K562 (cell line): Measurements from ENCODE around the gene IRS2. TPM values are rescaled to one million over a fixed set of nuclear protein-coding genes. Genes with fewer than 3 reads are reported as not detected.

Source experiments
- ATAC-seq: fragments of 200-7000 bp; cut with Tn5 transposase; 3 replicates; pipeline ENCODE4 v1.9.1; 2020; ENCODE audit warnings: moderate library complexity
- BruUV-seq: library from RNA; stranded (reverse); fragments of 400-500 nt; replicated peaks from 2 replicates; lab custom pipeline; 2021; lab: Mats Ljungman, UMichigan
- CTCF ChIA-PET: fragments of 300-600 bp; formaldehyde crosslinking; extraction: SDS; loops from one replicate; lab custom pipeline; 2021; ENCODE audit warnings: low intra/inter-chr PET ratio; lab: Yijun Ruan, JAX
- POLR2A ChIA-PET: fragments of 300-600, 350-650 bp; sonication (Branson Sonifier 250); formaldehyde crosslinking; extraction: SDS; loops from one replicate; lab custom pipeline; 2021; ENCODE audit warnings: antibody characterized with exemption, inconsistent platforms; lab: Yijun Ruan, JAX
- DNase-seq, 4 experiments: peaks; one replicate each; pipeline versions ENCODE4 v3.0.0 to v3.0.0-alpha.2; 2011 to 2018; ENCODE audit warnings: low spot score in 3 of 4, mixed read lengths in 3 of 4; ENCODE audit errors: extremely low read depth in 1 of 4
- FAIRE-seq: peaks from 2 replicates; lab custom pipeline; 2011; peaks lifted over from hg19 to GRCh38; lab: Jason Lieb, UNC
- H2AFZ ChIP-seq: 2 replicates; pipeline ENCODE4 v1.6.0; 2011; ENCODE audit warnings: low read depth, low read length, control low read depth, inconsistent platforms
- H3K27ac ChIP-seq: fragments of 200-600 bp; 3 replicates; pipeline ENCODE4 v1.8.0; 2011; ENCODE audit warnings: low read depth, mild to moderate bottlenecking, control low read depth, inconsistent platforms, low read length, moderate library complexity, mixed read lengths; ENCODE audit errors: extremely low read depth
- H3K27me3 ChIP-seq, 2 experiments: fragments of 300-600 bp in 1 of 2; 2 replicates in 1 of 2; 3 replicates in 1 of 2; pipeline versions ENCODE4 v1.6.0 to v1.8.0; 2011; ENCODE audit warnings: inconsistent platforms in 2 of 2, low read length in 2 of 2, mild to moderate bottlenecking in 1 of 2, mixed read lengths in 1 of 2, moderate library complexity in 1 of 2; ENCODE audit not compliant: control insufficient read depth in 2 of 2, insufficient read depth in 2 of 2
- H3K36me3 ChIP-seq: fragments of 300-600 bp; 3 replicates; pipeline ENCODE4 v1.8.0; 2011; ENCODE audit warnings: mild to moderate bottlenecking, low read length, inconsistent platforms; ENCODE audit not compliant: control insufficient read depth, insufficient read depth
- H3K4me1 ChIP-seq, 2 experiments: fragments of 200-600 bp in 1 of 2; replicated peaks in 1 of 2; 2 replicates in 1 of 2; 3 replicates in 1 of 2; pipeline versions ENCODE4 v1.5.1 to v1.8.0; 2011; ENCODE audit warnings: inconsistent platforms in 2 of 2, low read length in 2 of 2, mild to moderate bottlenecking in 1 of 2, mixed read lengths in 1 of 2, moderate library complexity in 1 of 2; ENCODE audit not compliant: control insufficient read depth in 2 of 2, insufficient read depth in 2 of 2
- H3K4me2 ChIP-seq: 2 replicates; pipeline ENCODE4 v1.6.1; 2011; ENCODE audit warnings: low read length, control low read depth, inconsistent platforms, mixed read lengths; ENCODE audit not compliant: insufficient read depth
- H3K4me3 ChIP-seq: fragments of 200-600 bp; sonication (generic), shearing (Covaris generic); 2 replicates; pipeline ENCODE4 v1.5.1; 2016; ENCODE audit warnings: control low read depth, inconsistent platforms
- H3K79me2 ChIP-seq: fragments of 200-600 bp; 3 replicates; pipeline ENCODE4 v1.8.0; 2011; ENCODE audit warnings: low read length, inconsistent platforms; ENCODE audit not compliant: control insufficient read depth, insufficient read depth
- H3K9ac ChIP-seq, 2 experiments: 2 replicates each; pipeline versions ENCODE4 v1.6.0 to v1.6.1; 2011; ENCODE audit warnings: low read depth in 2 of 2, low read length in 2 of 2, control low read depth in 1 of 2, inconsistent platforms in 1 of 2, mild to moderate bottlenecking in 1 of 2, mixed read lengths in 1 of 2; ENCODE audit not compliant: insufficient read depth in 1 of 2
- H3K9me1 ChIP-seq: one replicate; pipeline ENCODE4 v1.6.0; 2011; ENCODE audit warnings: inconsistent platforms, mild to moderate bottlenecking, low read length, moderate library complexity; ENCODE audit not compliant: control insufficient read depth, insufficient read depth
- H3K9me3 ChIP-seq: replicated peaks from 2 replicates; pipeline ENCODE4 v1.5.1; 2011; ENCODE audit warnings: low read depth, low read length, inconsistent platforms; ENCODE audit not compliant: control insufficient read depth, insufficient read depth
- H4K20me1 ChIP-seq: replicated peaks from 2 replicates; pipeline ENCODE4 v1.6.1; 2011; ENCODE audit warnings: low read length, inconsistent platforms, mixed read lengths; ENCODE audit not compliant: control insufficient read depth, insufficient read depth
- CTBP1 ChIP-seq: fragments of 450-650 bp; IDR thresholded peaks from 2 replicates; pipeline ENCODE4 v1.6.1; 2016; ENCODE audit warnings: borderline replicate concordance
- KDM1A ChIP-seq, 2 experiments: fragments of 450-650 bp; IDR thresholded peaks; 2 replicates each; pipeline ENCODE4 v1.6.1; 2016; ENCODE audit warnings: mild to moderate bottlenecking in 2 of 2
- NFE2 ChIP-seq: IDR thresholded peaks from 2 replicates; pipeline ENCODE4 v1.6.1; 2014; ENCODE audit warnings: antibody characterized with exemption, low read depth
- SFPQ ChIP-seq: fragments of 200-400 bp; formaldehyde crosslinking; IDR thresholded peaks from 2 replicates; pipeline ENCODE4 v1.6.1; 2017; ENCODE audit warnings: mild to moderate bottlenecking, low read depth, low read length, moderate library complexity
- SUPT5H ChIP-seq: fragments of 450-650 bp; IDR thresholded peaks from 2 replicates; pipeline ENCODE4 v1.6.1; 2016
- TFAM ChIP-seq: fragments of 250-450 bp; sonication (Bioruptor Pico); conservative IDR thresholded peaks from 2 replicates; pipeline ENCODE4 v1.5.0; 2021; ENCODE audit warnings: mild to moderate bottlenecking, moderate library complexity
- TGIF2 ChIP-seq: sonication (generic); formaldehyde crosslinking; IDR thresholded peaks from 2 replicates; pipeline ENCODE4 v1.8.1; 2022; ENCODE audit warnings: mild to moderate bottlenecking, missing genetic modification reagents, moderate library complexity
- WGBS: fragments of 100-300 bp; shearing (Covaris generic); methylation state at CpG from one replicate; pipeline ENCODE4 v1.1.6; 2016; ENCODE audit warnings: low coverage, mixed read lengths; ENCODE audit not compliant: insufficient coverage; ENCODE audit errors: missing lambda C conversion rate; 5-methylcytosine and 5-hydroxymethylcytosine counted together
- in situ Hi-C: fragments of 300-500 bp; cut with MboI; formaldehyde crosslinking; loops from 4 replicates; pipeline ENCODE4 v1.15.0; 2018; ENCODE audit warnings: inconsistent platforms, mixed read lengths
- intact Hi-C: fragments of 100-400 bp; cut with micrococcal nuclease; formaldehyde crosslinking; loops from 2 replicates; pipeline ENCODE4 v1.14.2; 2022
- polyA plus RNA-seq, 8 experiments: library from polyadenylated mRNA; depleted of rRNA in 4 of 8; stranded (reverse) in 5 of 8; unstranded in 3 of 8; fragments of >200 nt; fragmentation: Nextera tagmentation in 2 of 8; fragmentation: Illumina TruSeq in 1 of 8; extraction: Ambion mirVana in 2 of 8; extraction: Trizol in 1 of 8; gene quantifications; 2 replicates each; pipeline versions ENCODE4 v1.2.1 to v1.2.3, GENCODE V29; 2011 to 2014; ENCODE audit warnings: inconsistent platforms in 1 of 8, missing spikeins in 1 of 8
- total RNA-seq, 7 experiments: library from RNA; depleted of rRNA in 6 of 7; stranded (reverse); fragments of >200 nt in 6 of 7; fragmentation: Illumina TruSeq in 2 of 7; extraction: Trizol in 2 of 7; gene quantifications; 2 replicates each; pipeline versions ENCODE4 v1.2.1 to v1.2.3, GENCODE V29; 2011 to 2021; ENCODE audit warnings: low replicate concordance in 1 of 7

Gene IRS2
- total and polyA plus RNA-seq, 9 of the 15 experiments (the other 6 are each of a cell fraction or from before 2014, with no cell fraction given), result 0.36 to 4.6 (median 0.63) TPM

- no peaks in the 10 kb centered on the region; the same call in 2 of the 3 replicates for H3K79me2 ChIP-seq
- no TSS peak for BruUV-seq
- H3K27me3 ChIP-seq, result no peaks in the 10 kb centered on the region
- H3K9ac ChIP-seq, result no peak overlapping the region
- no peaks in the 10 kb centered on the region for H4K20me1 ChIP-seq
- 72% methylated on average over 8 of the region's 8 CpGs for WGBS
- no peaks in the 10 kb centered on the region for H3K36me3 ChIP-seq
- ChIA-PET CTCF (no interaction called here), POLR2A (interaction anchor here (0.9 kb wide), 1 partner anchor 16 kb away, joined by 6 read pairs; no protein-coding TSS in a partner anchor)
- no peak overlapping the region for H3K27ac ChIP-seq
- DNase-seq (no peak), FAIRE-seq (no peak), ATAC-seq (no peak)
- in situ Hi-C loops, result no loop called here
- intact Hi-C loops, result no loop called here
- H2AFZ ChIP-seq, result no peak overlapping the region
- H3K4me2 ChIP-seq, result no peak overlapping the region
- no peaks in the 10 kb centered on the region for H3K9me1 ChIP-seq
- no peaks in the 10 kb centered on the region for H3K9me3 ChIP-seq
- no peak for TF ChIP-seq CTBP1
- no peak for TF ChIP-seq SUPT5H
- H3K4me1 ChIP-seq, result peaks cover 3 to 5% of the 10 kb centered on the region in 2 experiments; a peak in 2 of 5 replicates
- H3K4me3 ChIP-seq, result no peak overlapping the region
Measured at GRCh38 chr13:109760402-109760801, 26.0 kb downstream of the IRS2 start.

- BruUV-seq, result no TSS peak
- H3K79me2 ChIP-seq, result no peaks in the 10 kb centered on the region; the same call in 2 of the 3 replicates
- no peaks in the 10 kb centered on the region for H3K36me3 ChIP-seq
- H3K9me3 ChIP-seq, result no peaks in the 10 kb centered on the region
- intact Hi-C loops, result no loop called here
- ChIA-PET CTCF (no interaction called here), POLR2A (interaction anchor here (0.9 kb wide), 1 partner anchor 15 kb away, joined by 6 read pairs; no protein-coding TSS in a partner anchor)
- H3K4me2 ChIP-seq, result no peak overlapping the region
- no peak for ATAC-seq
- no peak overlapping the region for H2AFZ ChIP-seq
- WGBS, result 47% methylated on average over 3 of the region's 3 CpGs
- peaks cover 3 to 5% of the 10 kb centered on the region in 2 experiments; a peak in 2 of 5 replicates for H3K4me1 ChIP-seq
- TF ChIP-seq TGIF2 (no peak), KDM1A (IDR thresholded peaks at IDR 0.05) (no peak), TFAM (CRISPR knock-in tag) (no peak), SFPQ (no peak), NFE2 (no peak)
- DNase-seq, result no peak
- no peak overlapping the region for H3K4me3 ChIP-seq
- in situ Hi-C loops, result no loop called here
- no peak overlapping the region for H3K9ac ChIP-seq
- H3K9me1 ChIP-seq, result no peaks in the 10 kb centered on the region
- FAIRE-seq, result no peak
- no peaks in the 10 kb centered on the region for H4K20me1 ChIP-seq
- no peaks in the 10 kb centered on the region for H3K27me3 ChIP-seq
- H3K27ac ChIP-seq, result no peak overlapping the region
Measured at GRCh38 chr13:109759609-109760008, 26.8 kb downstream of the IRS2 start.
